ENCODE results near the gene FAM184B. TPM values are rescaled to one million over a fixed set of nuclear protein-coding genes. Genes with fewer than 3 reads are reported as not detected.

The FAM184B gene
- total and polyA plus RNA-seq, 2 of the 4 experiments (the other 2 are of a cell fraction), result 0.07 to 0.18 TPM

GRCh38 chr4:17623451-17624001 lies 157.9 kb downstream of the FAM184B start:
- WGBS, 2 experiments (ENCODE audit: extremely low coverage in 2 of 2, insufficient read length in 1 of 2), result 100% methylated on average over 3 of the region's 7 CpGs; no CpG with 5 or more reads in 1 of the 2 experiments
- no peak overlapping the region for H3K27ac ChIP-seq (ENCODE audit: insufficient read depth, low read length)
- no TSS peak for BruUV-seq (replicated peaks)
- peaks cover 33 to 58% of the 10 kb centered on the region in 2 experiments for H3K79me1 ChIP-seq (ENCODE audit: low read depth in 1 of 2, low read length in 2 of 2)
- H3K56ac ChIP-seq (ENCODE audit: extremely low read depth, insufficient read depth, low read length), result no peak overlapping the region
- H4K20me1 ChIP-seq (ENCODE audit: insufficient read depth, low read length), result peaks cover 30% of the 10 kb centered on the region
- peaks cover 57% of the 10 kb centered on the region for H3K36me3 ChIP-seq (ENCODE audit: control insufficient read depth, insufficient read depth, low read length)
- no peaks in the 10 kb centered on the region for H3K9me3 ChIP-seq (ENCODE audit: control insufficient read depth, insufficient read depth, low read length)
- H2BK120ac ChIP-seq (ENCODE audit: low read depth, low read length), result no peak overlapping the region
- H3K4ac ChIP-seq (ENCODE audit: low read depth, low read length), result no peak overlapping the region
- H3K4me3 ChIP-seq (ENCODE audit: insufficient read depth, low read depth, low read length), result no peak overlapping the region
- ChIA-PET CTCF (interaction anchor here (1.8 kb wide), 1 partner anchor 74 kb away, joined by 4 read pairs; no protein-coding TSS in a partner anchor), POLR2A (ENCODE audit: unreplicated experiment) (no interaction called here)
- H2AK9ac ChIP-seq (replicated peaks; ENCODE audit: low read depth, low read length, poor library complexity), result no peak overlapping the region
- H2BK15ac ChIP-seq (ENCODE audit: low read depth, low read length), result no peak overlapping the region
- no peak overlapping the region for H2AK5ac ChIP-seq (ENCODE audit: low read depth, low read length)
- ATAC-seq (ENCODE audit: low read depth), result no peak
- no peak overlapping the region for H3K18ac ChIP-seq (ENCODE audit: low read depth, low read length)
- no peak overlapping the region for H4K5ac ChIP-seq (ENCODE audit: low read depth, low read length)
- no peak overlapping the region for H4K8ac ChIP-seq (ENCODE audit: low read depth in 2 of 2, low read length in 2 of 2)
- in situ Hi-C loops (cut with MboI; ENCODE audit: low sequenced_read_pairs), result no loop called here
- H3K14ac ChIP-seq (replicated peaks; ENCODE audit: low read depth, low read length), result no peak overlapping the region
- no peak overlapping the region for H3K4me2 ChIP-seq (ENCODE audit: low read depth, low read length)
- H3K9ac ChIP-seq (ENCODE audit: low read depth, low read length), result no peak overlapping the region
- TF ChIP-seq BHLHE40 (IDR thresholded peaks at IDR 0.05; ENCODE audit: low read depth, low read length) (no peak), FOS (IDR thresholded peaks at IDR 0.05; ENCODE audit: low read depth, low read length) (no peak), CTCF (conservative IDR thresholded peaks at IDR 0.05; ENCODE audit: low read depth, low read length) (no peak), CHD1 (IDR thresholded peaks at IDR 0.05; ENCODE audit: low read depth, low read length) (no peak), NFE2L2 (IDR thresholded peaks at IDR 0.05; ENCODE audit: low read depth, low read length) (no peak), RAD21 (IDR thresholded peaks at IDR 0.05; ENCODE audit: low read length) (no peak)
- H3K27me3 ChIP-seq (ENCODE audit: control insufficient read depth, insufficient read depth, low read length), result no peaks in the 10 kb centered on the region
- H3K23ac ChIP-seq (ENCODE audit: low read depth, low read length), result no peak overlapping the region
- H2AFZ ChIP-seq (replicated peaks; ENCODE audit: low read length, poor library complexity), result no peak overlapping the region
- peak; percentile 68 for DNase-seq
- H4K91ac ChIP-seq (ENCODE audit: insufficient read depth, low read depth, low read length), result no peak overlapping the region
- H2BK20ac ChIP-seq (ENCODE audit: low read depth, low read length), result no peak overlapping the region
- peaks cover 12% of the 10 kb centered on the region; the same call in 1 of the 2 replicates for H3K9me1 ChIP-seq (ENCODE audit: insufficient read depth, low read length)
- dilution Hi-C loops (cut with HindIII; ENCODE audit: low sequenced_read_pairs, unreplicated experiment), result no loop called here
- H3K4me1 ChIP-seq (ENCODE audit: control insufficient read depth, insufficient read depth, low read length), result peaks cover 7% of the 10 kb centered on the region
- intact Hi-C loops (cut with micrococcal nuclease), result no loop called here
- H2BK5ac ChIP-seq (ENCODE audit: low read depth, low read length, poor library complexity, severe bottlenecking), result no peak overlapping the region
